Right hindlimb (tissue), 1 donor: ENCODE results near the gene ACTL9.
"Not testable (repeated sequence)": the region's sequence is repeated elsewhere in the genome, so short reads cannot be mapped to it uniquely, and the experiment has no call there.

ENCODE experiments used
- DNase-seq: peaks from one replicate; pipeline ENCODE4 v3.0.0-alpha.2; 2018

ACTL9 gene

GRCh38 chr19:8698433-8699063 lies at the start of gene ACTL9:
ACTL9 (minus strand) TSS chr19:8698795; CDS start chr19:8698701, 94 bp downstream.
- no peak for DNase-seq

GRCh38 chr19:8739291-8740065 lies 40.9 kb upstream of the ACTL9 start:
- DNase-seq, result not testable (repeated sequence)

- no peak for DNase-seq
Measured at GRCh38 chr19:8738377-8738776, 39.8 kb upstream of the ACTL9 start.

GRCh38 chr19:8731428-8732169 lies 33.0 kb upstream of the ACTL9 start:
- DNase-seq, result no peak

- no peak for DNase-seq
Measured at GRCh38 chr19:8724276-8724675, 25.7 kb upstream of the ACTL9 start.

GRCh38 chr19:8722032-8722431 lies 23.4 kb upstream of the ACTL9 start:
- no peak for DNase-seq

- no peak for DNase-seq
Measured at GRCh38 chr19:8721334-8721733, 22.7 kb upstream of the ACTL9 start, which contains the start of gene OR2Z1. OR2Z1 (plus strand) TSS chr19:8721634; CDS start chr19:8731029, 9,395 bp downstream.

GRCh38 chr19:8710337-8710736 lies 11.7 kb upstream of the ACTL9 start:
- DNase-seq, result not testable (repeated sequence)

- no peak for DNase-seq
Measured at GRCh38 chr19:8705742-8706141, 7.1 kb upstream of the ACTL9 start.

- not testable (repeated sequence) for DNase-seq
Measured at GRCh38 chr19:8705304-8705703, 6.7 kb upstream of the ACTL9 start.

GRCh38 chr19:8703223-8703622 lies 4.6 kb upstream of the ACTL9 start:
- DNase-seq, result no peak

GRCh38 chr19:8702350-8702749 lies 3.8 kb upstream of the ACTL9 start:
- DNase-seq, result no peak

- DNase-seq, result no peak
Measured at GRCh38 chr19:8700956-8701355, 2.4 kb upstream of the ACTL9 start.

GRCh38 chr19:8699908-8700307 lies 1.3 kb upstream of the ACTL9 start:
- DNase-seq, result no peak

- no peak for DNase-seq
Measured at GRCh38 chr19:8697671-8698432, 743 bp downstream of the ACTL9 start.

GRCh38 chr19:8696993-8697392 lies 1.6 kb downstream of the ACTL9 start:
- no peak for DNase-seq

GRCh38 chr19:8695911-8696310 lies 2.7 kb downstream of the ACTL9 start:
- DNase-seq, result no peak

GRCh38 chr19:8695501-8695900 lies 3.1 kb downstream of the ACTL9 start:
- DNase-seq, result no peak

GRCh38 chr19:8690753-8691539 lies 7.6 kb downstream of the ACTL9 start:
- DNase-seq, result no peak

- DNase-seq, result no peak
Measured at GRCh38 chr19:8688930-8689329, 9.7 kb downstream of the ACTL9 start.

GRCh38 chr19:8686549-8686948 lies 12.0 kb downstream of the ACTL9 start:
- no peak for DNase-seq
